ENCODE results near the gene SDF4.

SDF4 gene

GRCh38 chr1:1228187-1228586 lies 3.6 kb downstream of the SDF4 start:
- DNase-seq (ENCODE audit: low spot score) = no peak

GRCh38 chr1:1227386-1227785 lies 4.4 kb downstream of the SDF4 start:
- no peak for DNase-seq (ENCODE audit: low spot score)

- no peak for DNase-seq (ENCODE audit: low spot score)
Observed at GRCh38 chr1:1226566-1227362, 5.0 kb downstream of the SDF4 start.

- DNase-seq (ENCODE audit: low spot score) = no peak
Observed at GRCh38 chr1:1225913-1226312, 5.9 kb downstream of the SDF4 start.

GRCh38 chr1:1225238-1225845 lies 6.5 kb downstream of the SDF4 start:
- no peak for DNase-seq (ENCODE audit: low spot score)

- DNase-seq (ENCODE audit: low spot score) = no peak
Observed at GRCh38 chr1:1223891-1224290, 7.9 kb downstream of the SDF4 start.

DNA sequence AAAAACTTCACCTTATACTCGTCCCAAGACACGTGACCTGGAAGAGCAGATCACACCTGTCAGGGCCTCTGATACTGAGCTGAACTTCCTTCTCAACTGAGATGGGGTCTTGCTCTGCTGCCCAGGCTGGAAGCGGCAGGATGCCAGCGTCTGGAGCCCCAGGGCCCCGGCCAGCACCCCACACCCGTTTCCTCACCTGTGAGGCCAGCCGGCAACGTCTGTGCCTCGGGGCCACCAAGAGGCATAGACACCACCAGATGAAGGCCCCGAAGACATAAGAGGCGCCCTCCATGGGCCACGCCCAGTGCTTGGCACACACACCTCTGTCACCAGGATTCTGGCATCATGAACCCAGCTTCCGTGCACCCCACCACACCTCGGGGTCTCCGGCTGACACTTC lies 8.5 kb downstream of the SDF4 start:
- DNase-seq (ENCODE audit: low spot score) = no peak

DNA sequence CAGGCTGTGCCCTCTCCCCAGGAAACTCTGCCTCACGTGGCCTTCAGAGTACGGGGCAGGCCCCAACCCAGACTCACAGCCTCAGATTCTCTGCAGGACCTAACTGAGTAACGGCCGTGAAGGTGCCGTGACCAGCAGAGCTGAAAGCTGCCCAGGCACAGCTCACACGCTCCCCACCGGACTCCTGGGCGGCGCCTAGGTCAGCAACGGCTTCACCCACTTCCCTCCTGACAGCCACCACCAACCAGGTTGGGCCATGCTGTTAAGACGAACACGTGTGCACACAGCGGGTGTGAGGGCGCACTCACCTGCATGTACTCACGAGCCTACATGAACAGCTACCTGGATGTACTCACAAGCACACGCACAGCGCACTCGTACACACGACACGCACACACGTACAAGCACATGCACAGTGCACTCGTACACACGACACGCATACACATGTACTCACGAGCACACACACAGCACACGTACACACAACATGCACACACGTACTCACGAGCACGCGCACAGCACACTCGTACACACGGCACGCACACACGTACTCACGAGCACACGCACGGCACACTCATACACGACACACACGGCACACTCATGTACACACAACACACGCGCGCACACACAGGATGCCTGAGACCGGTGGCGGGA lies 9.1 kb downstream of the SDF4 start:
- DNase-seq (ENCODE audit: low spot score) = no peak

GRCh38 chr1:1221887-1222574 lies 9.8 kb downstream of the SDF4 start:
- DNase-seq (ENCODE audit: low spot score) = no peak

DNA sequence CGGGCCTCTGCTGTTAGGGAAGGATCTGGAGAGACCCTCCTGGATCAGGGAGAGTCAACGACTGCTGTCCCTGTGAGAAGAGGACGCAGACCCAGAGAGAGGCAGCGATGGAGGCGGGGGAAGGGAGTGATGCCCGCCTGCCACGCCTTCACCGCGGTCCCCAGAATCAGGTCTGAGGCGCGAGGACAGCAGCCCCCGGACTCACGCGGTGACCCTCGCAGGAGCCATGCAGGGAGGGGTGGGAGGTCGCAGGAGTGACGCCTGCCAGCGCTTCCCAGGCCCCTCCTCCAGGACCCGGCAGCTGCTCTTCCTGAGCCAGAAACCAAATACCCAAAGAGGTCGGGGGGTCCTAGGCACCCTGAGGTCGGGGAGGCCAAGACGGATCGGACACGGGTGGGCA lies 11.6 kb downstream of the SDF4 start:
- no peak for DNase-seq (ENCODE audit: low spot score)

DNA sequence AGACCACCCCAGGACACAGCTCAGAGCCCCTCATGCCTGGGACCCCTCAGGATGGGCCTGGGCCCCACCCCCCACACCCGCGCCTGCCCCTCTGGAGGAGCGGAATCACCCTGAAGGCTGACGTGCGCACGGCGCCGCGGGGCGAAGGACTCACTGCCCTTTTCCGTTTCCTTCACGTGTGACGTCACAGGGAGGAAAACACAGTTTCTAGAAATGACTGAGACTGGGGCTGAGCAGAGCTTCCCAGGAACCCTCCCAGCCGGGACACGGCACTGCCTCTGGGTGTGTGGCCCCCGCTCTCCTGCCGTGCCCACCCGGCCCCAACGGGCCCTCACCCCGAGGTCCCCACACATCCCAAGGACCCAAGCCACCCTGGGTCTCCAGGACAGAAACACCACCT lies 12.5 kb downstream of the SDF4 start:
- no peak for DNase-seq (ENCODE audit: low spot score)

GRCh38 chr1:1218524-1219200 lies 13.1 kb downstream of the SDF4 start:
- DNase-seq (ENCODE audit: low spot score) = no peak

DNA sequence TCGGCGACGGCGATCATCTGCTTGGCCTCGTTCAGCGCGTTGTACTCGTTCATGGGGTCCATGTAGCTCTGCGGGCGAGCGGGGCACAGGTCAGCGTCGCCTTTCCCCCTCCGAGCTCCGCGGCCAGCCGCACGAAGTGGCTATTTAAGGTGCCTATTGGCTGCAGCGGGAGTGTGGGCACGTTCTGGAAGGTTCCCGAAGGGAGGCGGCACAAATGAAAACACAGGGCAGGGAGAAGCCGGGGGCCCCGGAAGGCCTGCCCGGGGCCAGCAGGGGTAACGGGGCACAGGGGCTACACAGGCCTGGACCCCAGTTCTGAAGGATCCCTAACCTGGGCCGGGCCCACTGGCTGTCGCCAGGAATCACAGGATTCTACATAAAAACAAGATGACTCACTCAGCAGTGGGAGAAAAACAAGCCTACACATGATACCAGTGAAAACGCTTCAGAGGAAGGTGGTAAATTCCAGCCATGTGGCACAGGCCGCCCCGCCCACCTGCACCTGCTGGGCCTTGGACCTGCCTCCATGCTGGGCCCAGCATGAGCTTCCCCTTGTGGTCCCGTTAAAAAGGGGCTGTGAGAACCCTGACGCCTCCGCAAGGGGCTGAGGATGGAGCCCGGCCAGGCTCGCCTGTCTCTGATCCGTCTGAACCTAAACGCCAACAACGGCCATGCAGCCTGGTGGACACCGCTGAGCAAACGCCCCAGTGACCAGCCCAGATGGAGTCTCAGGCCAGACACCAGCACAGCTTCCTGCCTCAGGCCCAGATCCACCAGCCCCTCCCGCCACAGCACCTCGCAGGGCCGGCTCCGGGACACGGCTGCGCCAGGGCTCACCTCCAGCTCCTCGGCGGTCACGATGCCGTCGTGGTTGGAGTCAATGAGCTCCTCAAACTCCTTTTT lies 13.9 kb downstream of the SDF4 start:
- DNase-seq (ENCODE audit: low spot score) = no peak

DNA sequence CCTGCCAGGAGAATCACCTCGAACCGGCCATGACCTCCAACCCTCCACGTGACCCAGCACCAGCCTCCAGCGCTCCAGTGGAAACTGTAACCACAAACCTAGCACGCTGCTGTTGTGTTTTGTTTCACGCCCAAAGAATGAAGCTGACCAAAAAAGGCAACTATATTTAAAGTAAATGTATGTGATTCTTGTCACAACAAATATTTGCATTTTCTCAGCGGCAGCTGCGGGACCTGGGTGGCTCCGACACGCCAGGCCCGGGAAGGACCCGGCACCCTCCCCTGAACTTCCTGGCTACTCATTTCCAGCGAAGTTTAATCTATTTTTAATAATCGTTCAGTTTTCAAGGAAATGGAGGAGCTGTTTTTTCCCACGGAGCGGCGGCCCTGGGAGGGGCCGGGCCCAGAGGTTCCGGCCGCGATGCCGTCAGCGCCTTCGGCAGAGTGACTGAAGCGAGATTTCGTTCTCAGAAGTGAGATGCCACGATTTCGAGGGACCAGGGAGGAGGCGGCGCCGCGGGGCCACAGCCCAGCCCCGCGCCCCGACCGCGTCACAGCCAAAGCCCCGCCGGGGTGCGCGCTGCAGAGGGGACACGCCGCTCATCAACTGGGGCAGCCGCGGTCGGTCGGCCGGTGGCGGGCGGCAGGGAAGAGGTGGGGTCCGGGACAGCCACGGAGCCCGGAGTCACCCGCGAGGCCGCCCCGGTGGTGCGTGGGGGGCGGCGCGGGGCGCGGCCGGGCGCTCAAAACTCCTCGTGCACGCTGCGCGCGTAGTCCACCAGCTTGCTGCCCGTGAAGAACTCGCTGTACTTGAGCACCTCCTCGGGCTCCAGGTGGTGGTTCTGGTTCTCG lies 14.8 kb downstream of the SDF4 start:
- DNase-seq (ENCODE audit: low spot score) = no peak

DNA sequence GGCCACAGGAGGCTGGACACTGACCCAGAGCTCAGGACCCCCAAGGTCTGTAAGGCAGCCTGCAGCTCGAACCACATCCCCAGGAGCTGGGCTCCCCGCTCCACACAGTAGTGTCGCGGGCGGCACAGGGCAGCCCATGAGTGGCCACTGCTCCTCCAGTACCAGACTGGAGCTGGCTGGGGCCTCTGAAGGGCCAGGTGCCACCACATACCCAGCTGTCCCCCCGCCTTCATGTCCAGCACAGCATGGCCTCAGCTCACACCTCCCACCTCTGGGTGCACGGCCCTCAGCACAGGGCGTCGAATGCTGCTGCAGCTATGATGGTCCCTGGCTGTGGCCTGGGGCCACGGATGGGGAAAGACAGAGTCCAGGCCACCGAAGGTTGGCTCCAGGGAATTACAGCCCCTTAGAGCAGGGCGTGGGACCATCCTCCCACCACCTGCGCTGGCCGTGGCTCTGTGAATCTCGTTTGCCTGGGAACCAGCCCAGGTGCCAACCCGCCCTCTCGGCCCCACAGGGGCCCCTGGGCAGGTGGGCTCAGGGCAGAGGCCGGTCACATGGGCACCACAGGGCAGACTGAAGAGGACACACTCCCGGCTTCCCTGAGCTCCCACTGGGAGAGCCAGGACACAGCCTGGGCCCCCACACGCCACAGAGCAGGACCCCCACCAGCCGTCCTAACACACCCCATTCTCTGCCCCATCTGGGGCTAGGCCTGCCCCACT lies 15.8 kb downstream of the SDF4 start:
- no peak for DNase-seq (ENCODE audit: low spot score)

DNA sequence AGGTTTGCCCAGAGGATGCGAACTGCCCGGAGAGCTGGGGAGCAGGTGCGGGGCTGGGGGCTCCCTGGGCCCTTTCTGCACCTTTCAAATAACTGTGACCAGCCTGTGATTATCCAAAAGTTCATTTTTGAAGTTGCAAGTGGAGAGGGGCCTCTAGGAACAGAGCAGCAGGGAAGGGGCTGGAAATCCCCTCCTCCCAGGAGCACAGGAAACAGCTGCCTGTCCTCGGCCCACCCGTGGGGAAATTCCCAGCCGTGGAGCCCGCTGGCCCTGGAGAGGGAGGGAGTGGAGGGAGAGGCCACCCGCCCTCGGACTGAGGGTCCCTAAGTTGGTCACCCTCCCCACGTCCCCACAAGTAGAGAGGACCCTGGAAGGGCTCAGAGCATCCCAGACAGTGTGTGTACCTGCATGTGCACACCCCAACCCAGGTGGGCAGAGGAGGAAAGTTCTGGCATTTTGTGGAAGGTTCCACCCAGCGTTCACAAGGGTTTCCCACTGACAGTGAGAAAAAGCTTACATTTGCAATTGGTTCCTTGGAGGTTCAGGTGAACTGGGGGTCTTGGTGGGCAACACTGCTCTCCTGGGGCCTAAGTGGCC lies 16.6 kb downstream of the SDF4 start:
- no peak for DNase-seq (ENCODE audit: low spot score)

DNA sequence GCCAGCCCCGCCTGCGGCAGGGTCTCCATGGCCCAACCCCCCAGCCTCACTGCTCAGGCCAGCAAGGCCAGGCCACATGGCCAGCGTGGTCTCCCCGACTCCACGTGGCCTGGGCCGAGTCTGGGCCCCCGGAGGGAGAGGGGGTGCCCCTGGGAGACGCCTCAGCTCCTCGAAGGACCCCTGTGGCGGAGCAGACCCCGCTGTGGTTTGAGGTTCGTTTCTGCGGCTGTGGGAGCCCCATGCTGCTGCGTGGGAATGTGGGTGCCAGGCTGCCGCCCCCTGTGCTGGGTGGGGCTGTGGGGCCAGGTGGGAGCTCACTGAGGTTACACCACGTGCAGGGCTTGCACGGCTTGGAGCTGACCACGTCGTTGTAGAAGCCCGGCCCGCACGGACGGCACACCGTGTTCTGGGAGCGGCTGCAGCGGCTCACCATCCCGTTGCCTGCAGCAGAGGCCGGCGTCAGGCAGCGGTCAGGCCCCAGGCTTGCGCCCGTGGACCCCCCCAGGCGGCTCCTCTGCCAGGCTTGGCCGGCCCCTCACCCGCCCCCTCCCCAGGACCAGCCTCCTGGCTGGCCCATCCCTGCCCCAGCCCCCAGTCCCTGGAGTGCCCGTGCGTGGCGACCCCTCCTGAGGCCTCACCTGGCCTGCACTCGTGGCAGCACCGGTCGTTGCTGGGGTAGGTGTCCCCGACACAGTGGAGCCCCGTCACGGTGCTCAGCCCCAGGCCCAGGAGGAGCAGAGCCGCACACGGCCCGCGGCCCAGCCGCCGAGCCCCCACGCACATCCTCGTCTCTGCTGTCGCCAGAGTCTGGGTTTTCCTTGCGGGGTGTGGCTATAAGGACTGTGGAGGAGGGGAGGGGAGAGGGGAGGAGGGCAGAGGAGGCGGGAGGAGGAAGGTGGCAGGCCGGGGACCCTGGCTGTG lies 18.2 kb downstream of the SDF4 start, which contains the start of gene TNFRSF4:
TNFRSF4 (minus strand) TSS at position 809 of the 921 bp plus-strand sequence; CDS start at position 783, 26 bp downstream.
- DNase-seq (ENCODE audit: low spot score) = no peak

Measured in globus pallidus (tissue), 1 donor.